A549 (cell line): Measurements from ENCODE around the gene POLR1B. TPM values are rescaled to one million over a fixed set of nuclear protein-coding genes. Genes with fewer than 3 reads are reported as not detected.

Experiments used
- ATAC-seq, 2 experiments: fragments of 200-7000 bp in 1 of 2; fragments of >200 bp in 1 of 2; cut with Nextera tagmentation in 1 of 2; cut with Tn5 transposase in 1 of 2; 3 replicates each; pipeline versions ENCODE4 v1.8.0 to v1.9.1; 2018 to 2020; ENCODE audit warnings: mild to moderate bottlenecking in 1 of 2, moderate library complexity in 1 of 2
- CTCF ChIA-PET: fragments of 300-600 bp; sonication (Branson Sonifier 250); formaldehyde crosslinking; extraction: SDS; loops from one replicate; lab custom pipeline; 2021; ENCODE audit warnings: antibody characterized with exemption, inconsistent platforms; lab: Yijun Ruan, JAX
- POLR2A ChIA-PET: fragments of 350-600 bp; formaldehyde crosslinking; extraction: SDS; loops from one replicate; lab custom pipeline; 2021; ENCODE audit warnings: antibody characterized with exemption, inconsistent platforms; lab: Yijun Ruan, JAX
- DNase-seq, 2 experiments: peaks; one replicate each; pipeline versions ENCODE4 v3.0.0 to v3.0.0-alpha.2; 2011 to 2016; ENCODE audit warnings: low read depth in 1 of 2, low spot score in 1 of 2
- FAIRE-seq: peaks from 2 replicates; lab custom pipeline; 2011; peaks lifted over from hg19 to GRCh38; lab: Jason Lieb, UNC
- H3K27ac ChIP-seq, 2 experiments: fragments of >200 bp; sonication (Bioruptor Twin); formaldehyde crosslinking; 3 replicates each; pipeline ENCODE4 v1.5.1; 2016 to 2017
- H3K4me1 ChIP-seq: fragments of >200 bp; sonication (Bioruptor Twin); formaldehyde crosslinking; 3 replicates; pipeline ENCODE4 v1.6.1; 2016
- H3K4me2 ChIP-seq: fragments of >200 bp; sonication (Bioruptor Twin); formaldehyde crosslinking; 3 replicates; pipeline ENCODE4 v1.6.1; 2016
- H3K4me3 ChIP-seq: fragments of >200 bp; sonication (Bioruptor Twin); formaldehyde crosslinking; 3 replicates; pipeline ENCODE4 v1.5.1; 2016
- H3K9me3 ChIP-seq: fragments of >200 bp; sonication (Bioruptor Twin); formaldehyde crosslinking; 3 replicates; pipeline ENCODE4 v1.6.1; 2016
- CBX8 ChIP-seq: fragments of 200-600 bp; sonication (generic); IDR thresholded peaks from 2 replicates; pipeline ENCODE4 v1.6.1; 2016
- CEBPB ChIP-seq, 2 experiments: fragments of >200 bp in 1 of 2; sonication (Bioruptor Twin) in 1 of 2; formaldehyde crosslinking in 1 of 2; IDR thresholded peaks; 2 replicates each; pipeline ENCODE4 v1.6.1; 2012 to 2016
- CHD4 ChIP-seq: fragments of 200-600 bp; sonication (generic); IDR thresholded peaks from 2 replicates; pipeline ENCODE4 v1.6.1; 2016; ENCODE audit warnings: antibody characterized with exemption, mild to moderate bottlenecking, borderline replicate concordance
- EHF ChIP-seq: fragments of 250-450 bp; sonication (Bioruptor Pico); IDR thresholded peaks from 2 replicates; pipeline ENCODE4 v1.5.0; 2020; ENCODE audit warnings: mild to moderate bottlenecking
- ELK1 ChIP-seq: fragments of 150-350 bp; IDR thresholded peaks from 2 replicates; pipeline ENCODE4 v1.6.1; 2014; ENCODE audit warnings: low read depth, mild to moderate bottlenecking, low read length
- HDAC2 ChIP-seq: fragments of 200-600 bp; sonication (generic); IDR thresholded peaks from 2 replicates; pipeline ENCODE4 v1.6.1; 2016
- HMGXB4 ChIP-seq: fragments of 250-450 bp; sonication (Bioruptor Pico); IDR thresholded peaks from 2 replicates; pipeline ENCODE4 v1.5.0; 2021; ENCODE audit warnings: mild to moderate bottlenecking, moderate library complexity, borderline replicate concordance
- HOXB5 ChIP-seq: fragments of 250-450 bp; sonication (Bioruptor Pico); IDR thresholded peaks from 2 replicates; pipeline ENCODE4 v1.5.0; 2020; ENCODE audit warnings: mild to moderate bottlenecking, moderate library complexity
- JUN ChIP-seq, 2 experiments: fragments of >200 bp; sonication (Bioruptor Twin); formaldehyde crosslinking; IDR thresholded peaks; 2 replicates in 1 of 2; 3 replicates in 1 of 2; pipeline ENCODE4 v1.6.1; 2016 to 2017
- NPAS2 ChIP-seq: fragments of 250-450 bp; sonication (Bioruptor Pico); IDR thresholded peaks from 2 replicates; pipeline ENCODE4 v1.8.0; 2022; ENCODE audit warnings: mild to moderate bottlenecking, moderate library complexity, borderline replicate concordance
- PBX3 ChIP-seq: IDR thresholded peaks from 2 replicates; pipeline ENCODE4 v1.6.1; 2012
- POLR2A ChIP-seq: IDR thresholded peaks from 2 replicates; pipeline ENCODE4 v1.6.1; 2012; ENCODE audit warnings: mild to moderate bottlenecking, low read length
- RARB ChIP-seq: fragments of 250-450 bp; sonication (Bioruptor Pico); IDR thresholded peaks from 2 replicates; pipeline ENCODE4 v1.8.0; 2021; ENCODE audit warnings: mild to moderate bottlenecking, moderate library complexity
- RNF2 ChIP-seq: fragments of 200-600 bp; sonication (generic); IDR thresholded peaks from 2 replicates; pipeline ENCODE4 v1.6.1; 2016; ENCODE audit warnings: low read depth, mild to moderate bottlenecking, antibody characterized with exemption, moderate library complexity, borderline replicate concordance
- SMC3 ChIP-seq: fragments of >200 bp; sonication (Bioruptor Twin); formaldehyde crosslinking; IDR thresholded peaks from 3 replicates; pipeline ENCODE4 v1.6.1; 2018; ENCODE audit warnings: inconsistent platforms
- SREBF2 ChIP-seq: fragments of 450-650 bp; IDR thresholded peaks from 2 replicates; pipeline ENCODE4 v1.6.1; 2014; ENCODE audit warnings: mild to moderate bottlenecking, moderate library complexity
- TP53 ChIP-seq: fragments of 250-450 bp; sonication (Bioruptor Pico); IDR thresholded peaks from 2 replicates; pipeline ENCODE4 v1.5.0; 2021; ENCODE audit warnings: mild to moderate bottlenecking, moderate library complexity
- ZFP36 ChIP-seq: fragments of 450-650 bp; IDR thresholded peaks from 2 replicates; pipeline ENCODE4 v1.6.1; 2014; ENCODE audit warnings: borderline replicate concordance; ENCODE audit not compliant: partially characterized antibody
- WGBS: methylation state at CpG from one replicate; pipeline ENCODE4 v1.1.6; 2017; ENCODE audit errors: missing lambda C conversion rate; 5-methylcytosine and 5-hydroxymethylcytosine counted together
- polyA plus RNA-seq, 4 experiments: library from polyadenylated mRNA; depleted of rRNA in 3 of 4; stranded (reverse); fragments of >200 nt; fragmentation: RNase III in 1 of 4; extraction: RNeasy Plus Mini Kit Qiagen cat#74134 plus additional on column Dnase treatment in 1 of 4; gene quantifications; 2 replicates in 3 of 4; 3 replicates in 1 of 4; pipeline ENCODE4 v1.2.3, GENCODE V29; 2011 to 2017
- TF ChIP-seq, protein P1 (sequence below): fragments of >200 bp; sonication (Bioruptor Twin); formaldehyde crosslinking; IDR thresholded peaks from 3 replicates; pipeline ENCODE4 v1.5.1; 2016
- TF ChIP-seq, protein P2 (sequence below): IDR thresholded peaks from 2 replicates; pipeline ENCODE4 v1.6.1; 2012
- TF ChIP-seq, protein P3 (sequence below): IDR thresholded peaks from 2 replicates; pipeline ENCODE4 v1.6.1; 2012; ENCODE audit warnings: low read depth, borderline replicate concordance

The POLR1B gene
- polyA plus RNA-seq, 2 of the 4 experiments (the other 2 are of a cell fraction) = 18.9 to 41.2 TPM

DNA sequence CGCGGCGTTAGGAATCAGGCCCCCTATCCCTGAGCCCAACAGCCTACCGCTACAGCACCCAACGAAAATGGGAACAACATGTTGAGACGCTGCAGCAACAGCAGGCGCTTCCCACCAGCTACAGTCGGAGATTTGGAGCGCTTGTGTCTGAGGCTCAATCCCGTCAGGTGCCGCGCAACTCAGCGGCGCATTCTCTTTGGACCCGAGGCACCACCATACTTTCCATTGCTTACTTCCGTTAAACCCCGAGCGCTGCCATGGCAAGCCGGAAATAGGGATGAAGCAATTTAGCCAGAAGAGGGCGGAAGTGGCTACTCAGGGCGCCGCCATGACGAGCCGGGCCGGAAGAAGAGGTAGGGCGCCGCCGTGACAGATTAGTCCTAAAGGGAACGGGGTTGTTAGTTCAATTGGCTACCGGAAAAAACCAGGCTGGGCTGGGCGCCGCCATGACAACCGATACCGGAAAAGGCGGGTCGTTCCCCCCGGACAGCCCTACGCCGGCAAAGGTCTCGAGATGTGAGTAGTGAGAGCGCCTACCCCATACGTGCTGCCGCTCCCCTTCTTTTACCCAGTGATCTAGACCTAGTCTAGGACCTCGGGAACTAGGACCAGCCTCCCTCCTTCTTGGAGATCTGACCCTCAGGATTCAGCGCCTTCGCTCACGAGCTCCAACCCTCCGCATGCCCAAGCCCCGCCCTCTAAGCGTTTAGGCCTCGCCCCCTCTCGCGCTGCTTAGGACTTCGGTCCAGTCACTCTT is 42.0 kb downstream of the POLR1B start, which contains the start of gene CHCHD5 (continued):
- TF ChIP-seq, protein P1, sequence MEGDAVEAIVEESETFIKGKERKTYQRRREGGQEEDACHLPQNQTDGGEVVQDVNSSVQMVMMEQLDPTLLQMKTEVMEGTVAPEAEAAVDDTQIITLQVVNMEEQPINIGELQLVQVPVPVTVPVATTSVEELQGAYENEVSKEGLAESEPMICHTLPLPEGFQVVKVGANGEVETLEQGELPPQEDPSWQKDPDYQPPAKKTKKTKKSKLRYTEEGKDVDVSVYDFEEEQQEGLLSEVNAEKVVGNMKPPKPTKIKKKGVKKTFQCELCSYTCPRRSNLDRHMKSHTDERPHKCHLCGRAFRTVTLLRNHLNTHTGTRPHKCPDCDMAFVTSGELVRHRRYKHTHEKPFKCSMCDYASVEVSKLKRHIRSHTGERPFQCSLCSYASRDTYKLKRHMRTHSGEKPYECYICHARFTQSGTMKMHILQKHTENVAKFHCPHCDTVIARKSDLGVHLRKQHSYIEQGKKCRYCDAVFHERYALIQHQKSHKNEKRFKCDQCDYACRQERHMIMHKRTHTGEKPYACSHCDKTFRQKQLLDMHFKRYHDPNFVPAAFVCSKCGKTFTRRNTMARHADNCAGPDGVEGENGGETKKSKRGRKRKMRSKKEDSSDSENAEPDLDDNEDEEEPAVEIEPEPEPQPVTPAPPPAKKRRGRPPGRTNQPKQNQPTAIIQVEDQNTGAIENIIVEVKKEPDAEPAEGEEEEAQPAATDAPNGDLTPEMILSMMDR = no peak
- no peak for TF ChIP-seq ELK1
- no peak for TF ChIP-seq CBX8
- TF ChIP-seq EHF (CRISPR knock-in tag) = no peak
- no peak for TF ChIP-seq HDAC2
- no peak for TF ChIP-seq ZFP36
- TF ChIP-seq RNF2 = no peak
- peak; percentile 57 for TF ChIP-seq POLR2A
- no peak for TF ChIP-seq PBX3
- peak; percentile 83 to 96 for TF ChIP-seq CEBPB (IDR thresholded peaks at IDR 0.05)
- TF ChIP-seq, protein P2, sequence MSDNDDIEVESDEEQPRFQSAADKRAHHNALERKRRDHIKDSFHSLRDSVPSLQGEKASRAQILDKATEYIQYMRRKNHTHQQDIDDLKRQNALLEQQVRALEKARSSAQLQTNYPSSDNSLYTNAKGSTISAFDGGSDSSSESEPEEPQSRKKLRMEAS = peak; percentile 73
- no peak for TF ChIP-seq SMC3
- TF ChIP-seq TP53 = no peak
- no peak for TF ChIP-seq HMGXB4 (CRISPR knock-in tag)
- TF ChIP-seq HOXB5 (CRISPR knock-in tag) = no peak
- no peak for TF ChIP-seq NPAS2 (CRISPR knock-in tag)
- TF ChIP-seq RARB (CRISPR knock-in tag) = no peak
- peak; percentile 68 to 92; a peak in 4 of 5 replicates for TF ChIP-seq JUN (IDR thresholded peaks at IDR 0.05)
- TF ChIP-seq, protein P3, sequence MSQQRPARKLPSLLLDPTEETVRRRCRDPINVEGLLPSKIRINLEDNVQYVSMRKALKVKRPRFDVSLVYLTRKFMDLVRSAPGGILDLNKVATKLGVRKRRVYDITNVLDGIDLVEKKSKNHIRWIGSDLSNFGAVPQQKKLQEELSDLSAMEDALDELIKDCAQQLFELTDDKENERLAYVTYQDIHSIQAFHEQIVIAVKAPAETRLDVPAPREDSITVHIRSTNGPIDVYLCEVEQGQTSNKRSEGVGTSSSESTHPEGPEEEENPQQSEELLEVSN = peak; percentile 56; the same call in 1 of the 2 replicates
- TF ChIP-seq CHD4 = no peak
- TF ChIP-seq SREBF2 = no peak

GRCh38 chr2:112584891-112585250 is 42.6 kb downstream of the POLR1B start:
- WGBS = 60% methylated on average over 3 of the region's 3 CpGs

More at GRCh38 chr2:112584891-112585250, 42.6 kb downstream of the POLR1B start:
- ChIA-PET CTCF (interaction anchor here (0.6 to 7.5 kb wide), 5 partner anchors 14 to 371 kb away, joined by 3 to 54 read pairs (median 3); no protein-coding TSS in a partner anchor), POLR2A (interaction anchor here (0.6 to 1.3 kb wide), 5 partner anchors 8 to 140 kb away, joined by 3 to 8 read pairs (median 4); partner anchors contain the start of gene SLC20A1)
- Histone ChIP-seq H3K4me1 (peaks cover 18% of the 10 kb centered on the region), H3K9me3 (no peaks in the 10 kb centered on the region), H3K4me2 (peak overlapping the region; percentile 89), H3K27ac (peak overlapping the region; percentile 96 to 97), H3K4me3 (peak overlapping the region; percentile 55)
- ATAC-seq (0 out of 6 replicates have a peak, but pooled peaks of 1 of the 2 experiments have one; percentile 1), DNase-seq (no peak), FAIRE-seq (no peak)
- TF ChIP-seq TP53 (0 out of 2 replicates have a peak, but pooled peaks have one; percentile 31), RNF2 (no peak)
